ENCODE results near the gene NET1.

Gene NET1

DNA sequence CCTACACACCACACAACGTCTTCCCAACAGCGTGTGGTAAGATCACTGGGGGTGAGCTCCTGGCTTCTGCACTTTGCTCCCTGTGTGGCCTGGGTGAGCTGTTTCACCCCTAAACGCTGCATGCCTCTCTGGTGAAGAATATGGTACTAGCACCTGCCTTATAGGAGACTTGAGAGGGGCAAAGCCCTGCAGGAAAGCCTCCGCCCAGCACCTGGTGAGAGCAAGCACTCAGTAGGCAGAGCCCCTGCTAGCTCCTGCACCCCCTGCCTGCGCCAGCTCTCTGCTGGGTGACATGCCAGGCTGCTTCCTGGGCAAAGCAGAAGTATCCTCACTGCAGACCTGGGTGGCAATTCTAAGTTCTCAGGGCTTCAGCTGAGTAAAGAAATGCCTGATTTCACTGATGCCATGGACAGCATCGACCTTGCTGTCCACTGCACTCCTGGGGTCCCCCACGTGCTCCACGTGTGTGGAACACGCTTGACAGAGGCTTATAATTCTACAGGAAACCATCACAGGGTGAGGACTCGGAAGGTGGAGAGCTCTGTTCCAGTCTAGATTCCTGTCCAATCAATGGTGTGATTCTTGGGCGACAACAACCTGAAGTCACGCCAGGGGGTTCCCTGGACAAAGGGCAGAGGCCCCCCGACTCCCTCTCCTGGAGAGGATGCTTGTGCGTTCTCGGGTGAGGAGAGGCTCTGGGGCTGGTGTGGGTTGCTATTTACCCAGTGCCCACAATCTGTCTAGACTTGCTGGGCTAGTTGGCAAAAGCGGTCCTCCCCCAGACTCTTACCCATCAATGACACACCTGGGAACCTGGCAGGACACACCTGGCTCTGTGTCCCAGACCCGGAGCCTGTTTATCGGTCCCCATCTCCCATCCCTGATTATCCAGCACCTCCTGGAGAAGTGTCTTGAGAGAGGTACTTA lies 92.1 kb downstream of the NET1 start:
- DNase-seq, result no peak

DNA sequence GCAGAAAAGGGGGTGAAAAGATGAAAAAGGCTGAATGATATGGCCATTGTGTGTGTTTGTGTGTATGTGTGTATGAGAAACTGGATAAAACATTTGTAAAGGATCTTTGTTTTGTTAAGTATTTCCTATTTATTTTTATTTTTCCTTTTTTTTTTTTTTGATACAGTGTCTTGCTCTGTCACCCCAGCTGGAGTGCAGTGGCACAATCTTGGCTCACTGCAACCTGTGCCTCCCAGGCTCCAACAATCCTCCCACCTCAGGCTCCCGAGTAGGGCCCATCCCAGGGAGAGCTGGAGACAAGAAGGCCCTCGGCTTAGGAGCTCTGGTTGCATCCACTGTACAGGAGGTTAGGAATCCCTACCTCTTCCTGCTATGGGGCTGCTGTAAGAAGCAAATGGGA lies 93.9 kb downstream of the NET1 start:
- no peak for DNase-seq

DNA sequence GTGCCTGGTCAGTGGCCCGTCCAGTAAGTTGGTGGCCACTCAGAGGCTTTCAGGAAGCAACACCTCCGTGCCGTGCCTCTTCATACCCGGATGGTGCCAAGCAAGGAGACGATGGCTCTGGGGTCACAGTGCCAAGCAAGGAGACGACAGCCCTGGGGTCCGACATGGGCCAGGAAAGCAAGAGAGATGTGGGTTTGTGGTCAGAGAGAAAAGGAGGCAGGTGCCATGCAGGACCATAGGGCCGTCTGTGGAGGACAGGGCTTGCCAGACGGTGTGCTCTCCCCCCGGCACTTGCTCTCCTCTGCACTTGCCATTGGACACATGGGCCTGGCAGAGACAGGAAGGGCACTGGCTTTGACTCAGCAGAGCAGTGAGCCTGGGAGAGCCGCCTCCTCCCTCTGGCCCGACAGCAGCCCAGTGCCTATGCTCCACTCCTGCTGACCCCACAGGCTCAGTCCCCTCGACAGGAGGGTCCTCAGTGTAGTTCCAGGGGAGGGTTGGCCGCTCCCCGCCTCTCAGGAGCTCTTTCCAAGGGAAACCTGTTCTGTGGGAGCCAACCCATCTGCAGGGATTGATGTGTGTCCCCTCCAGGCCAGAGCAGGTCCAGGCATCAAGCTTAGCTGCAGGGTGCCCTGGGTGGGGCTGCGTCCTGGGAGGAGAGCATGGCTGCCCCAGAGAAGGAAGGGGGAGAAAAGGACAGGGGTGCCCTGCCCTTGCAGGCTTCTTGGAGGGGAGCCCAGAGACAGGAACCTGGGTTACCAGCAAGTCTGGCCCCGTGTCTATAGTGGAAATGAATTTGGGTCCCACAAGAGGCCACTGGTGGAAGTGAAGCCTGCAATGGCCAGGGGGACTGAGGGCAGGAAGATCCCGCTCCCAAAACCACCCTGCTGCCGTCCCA lies 94.6 kb downstream of the NET1 start:
- no peak for DNase-seq

DNA sequence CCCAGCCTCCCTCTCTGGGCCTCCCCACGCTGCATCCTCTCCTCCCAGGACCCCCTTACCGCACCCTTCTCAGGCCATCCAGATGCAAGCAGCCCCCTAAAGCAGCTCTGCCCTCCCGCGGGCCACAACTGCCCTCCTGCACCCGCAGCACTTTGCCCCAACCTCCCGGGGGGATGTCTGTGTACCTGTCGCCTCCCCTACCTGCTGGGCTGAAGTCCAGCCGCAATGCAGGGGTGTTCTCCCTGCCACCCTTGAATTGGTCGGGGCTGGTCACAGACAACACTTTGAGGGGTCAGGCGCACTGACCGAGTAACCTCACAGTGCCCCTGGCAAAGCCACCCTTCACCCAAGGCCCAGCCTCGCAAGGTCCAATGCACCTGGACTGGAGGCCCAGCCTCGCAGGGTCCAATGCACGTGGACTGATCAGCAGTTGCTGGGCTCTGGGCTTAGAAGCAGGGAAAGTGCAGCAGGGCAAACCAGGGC lies 95.3 kb downstream of the NET1 start:
- DNase-seq, result no peak

DNA sequence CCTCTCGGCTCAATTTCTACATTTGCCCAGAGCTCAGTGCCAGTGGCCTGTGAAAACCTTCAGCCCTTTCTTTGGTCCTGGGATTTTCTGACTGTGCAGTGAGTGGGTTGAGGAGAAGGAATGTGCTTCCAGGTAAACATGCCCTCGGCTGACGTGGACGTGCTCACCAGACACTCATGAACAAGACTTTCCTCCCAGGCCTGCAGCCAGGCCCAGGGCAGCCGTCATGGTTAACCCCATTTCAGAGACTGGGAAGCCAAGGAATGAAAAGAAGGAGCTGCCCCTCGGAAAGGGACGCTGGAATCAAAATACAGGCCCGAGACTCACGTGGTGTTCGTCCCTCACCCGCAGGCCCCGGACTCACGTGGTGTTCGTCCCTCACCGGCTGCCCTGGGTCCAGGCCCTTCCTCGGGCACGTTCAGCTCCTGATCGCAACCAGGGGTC lies 95.8 kb downstream of the NET1 start:
- no peak for DNase-seq

Measured in fibroblast of skin of right biceps (primary cell).